ENCODE data around the gene LCLAT1. TPM values are rescaled to one million over a fixed set of nuclear protein-coding genes. Genes with fewer than 3 reads are reported as not detected.

The LCLAT1 gene
- polyA plus RNA-seq, 4 donors: 1.6 to 18.3 (median 7.1) TPM

- H3K27me3 ChIP-seq (ENCODE audit: control insufficient read depth in 3 of 3, insufficient read depth in 3 of 3, low read length in 3 of 3): no peaks in the 10 kb centered on the region
- FAIRE-seq: no peak
- no peaks in the 10 kb centered on the region for H3K9me3 ChIP-seq (ENCODE audit: control insufficient read depth in 2 of 2, insufficient read depth in 1 of 2, low read depth in 1 of 2, low read length in 1 of 2)
- DNase-seq: no peak
- no peak overlapping the region for H3K27ac ChIP-seq (ENCODE audit: low read depth in 1 of 3, low read length in 2 of 3)
- H3K36me3 ChIP-seq (ENCODE audit: control insufficient read depth in 3 of 3, insufficient read depth in 2 of 3, low read depth in 1 of 3, low read length in 3 of 3): no peaks in the 10 kb centered on the region
- no peak overlapping the region for H3K4me3 ChIP-seq (ENCODE audit: low read depth in 1 of 3, low read length in 3 of 3)
- WGBS, 3 donors: 76 to 80% (median 76%) methylated on average over 6 of the region's 6 CpGs
- no peaks in the 10 kb centered on the region for H3K4me1 ChIP-seq (ENCODE audit: control insufficient read depth in 3 of 3, insufficient read depth in 2 of 3, low read depth in 1 of 3, low read length in 2 of 3)
Observed at GRCh38 chr2:30689496-30690125, 242.6 kb downstream of the LCLAT1 start.

- Histone ChIP-seq H3K27ac (ENCODE audit: low read depth in 1 of 3, low read length in 2 of 3) (no peak overlapping the region), H3K4me3 (ENCODE audit: low read depth in 1 of 3, low read length in 3 of 3) (no peak overlapping the region), H3K27me3 (ENCODE audit: control insufficient read depth in 3 of 3, insufficient read depth in 3 of 3, low read length in 3 of 3) (no peaks in the 10 kb centered on the region), H3K36me3 (ENCODE audit: control insufficient read depth in 3 of 3, insufficient read depth in 2 of 3, low read depth in 1 of 3, low read length in 3 of 3) (no peaks in the 10 kb centered on the region), H3K4me1 (ENCODE audit: control insufficient read depth in 3 of 3, insufficient read depth in 2 of 3, low read depth in 1 of 3, low read length in 2 of 3) (no peaks in the 10 kb centered on the region), H3K9me3 (ENCODE audit: control insufficient read depth in 2 of 2, insufficient read depth in 1 of 2, low read depth in 1 of 2, low read length in 1 of 2) (no peaks in the 10 kb centered on the region)
- DNase-seq (no peak), FAIRE-seq (no peak)
- WGBS, 3 donors: 78 to 91% (median 90%) methylated on average over 5 of the region's 5 CpGs
Observed at GRCh38 chr2:30690126-30690561, 243.1 kb downstream of the LCLAT1 start.

GRCh38 chr2:30691091-30691947, 244.3 kb downstream of the LCLAT1 start:
- no peak overlapping the region for H3K27ac ChIP-seq (ENCODE audit: low read depth in 1 of 3, low read length in 2 of 3)
- H3K9me3 ChIP-seq (ENCODE audit: control insufficient read depth in 2 of 2, insufficient read depth in 1 of 2, low read depth in 1 of 2, low read length in 1 of 2): no peaks in the 10 kb centered on the region
- no peak overlapping the region for H3K4me3 ChIP-seq (ENCODE audit: low read depth in 1 of 3, low read length in 3 of 3)
- DNase-seq (no peak), FAIRE-seq (no peak)
- no peaks in the 10 kb centered on the region for H3K4me1 ChIP-seq (ENCODE audit: control insufficient read depth in 3 of 3, insufficient read depth in 2 of 3, low read depth in 1 of 3, low read length in 2 of 3)
- H3K36me3 ChIP-seq (ENCODE audit: control insufficient read depth in 3 of 3, insufficient read depth in 2 of 3, low read depth in 1 of 3, low read length in 3 of 3): no peaks in the 10 kb centered on the region
- no peaks in the 10 kb centered on the region for H3K27me3 ChIP-seq (ENCODE audit: control insufficient read depth in 3 of 3, insufficient read depth in 3 of 3, low read length in 3 of 3)
- WGBS, 3 donors: 87 to 89% (median 88%) methylated on average over 7 of the region's 7 CpGs

GRCh38 chr2:30691948-30692828, 245.1 kb downstream of the LCLAT1 start:
- FAIRE-seq: no peak
- Histone ChIP-seq H3K27ac (ENCODE audit: low read depth in 1 of 3, low read length in 2 of 3) (no peak overlapping the region), H3K9me3 (ENCODE audit: control insufficient read depth in 2 of 2, insufficient read depth in 1 of 2, low read depth in 1 of 2, low read length in 1 of 2) (no peaks in the 10 kb centered on the region), H3K36me3 (ENCODE audit: control insufficient read depth in 3 of 3, insufficient read depth in 2 of 3, low read depth in 1 of 3, low read length in 3 of 3) (no peaks in the 10 kb centered on the region), H3K27me3 (ENCODE audit: control insufficient read depth in 3 of 3, insufficient read depth in 3 of 3, low read length in 3 of 3) (no peaks in the 10 kb centered on the region), H3K4me1 (ENCODE audit: control insufficient read depth in 3 of 3, insufficient read depth in 2 of 3, low read depth in 1 of 3, low read length in 2 of 3) (no peaks in the 10 kb centered on the region), H3K4me3 (ENCODE audit: low read depth in 1 of 3, low read length in 3 of 3) (no peak overlapping the region)
- 84 to 90% (median 88%) methylated on average over 16 of the region's 16 CpGs for WGBS, 3 donors
- DNase-seq: no peak

GRCh38 chr2:30692829-30693275, 245.8 kb downstream of the LCLAT1 start:
- Histone ChIP-seq H3K9me3 (ENCODE audit: control insufficient read depth in 2 of 2, insufficient read depth in 1 of 2, low read depth in 1 of 2, low read length in 1 of 2) (peaks cover 0 to 3% of the 10 kb centered on the region in 2 donors), H3K36me3 (ENCODE audit: control insufficient read depth in 3 of 3, insufficient read depth in 2 of 3, low read depth in 1 of 3, low read length in 3 of 3) (no peaks in the 10 kb centered on the region), H3K27me3 (ENCODE audit: control insufficient read depth in 3 of 3, insufficient read depth in 3 of 3, low read length in 3 of 3) (no peaks in the 10 kb centered on the region), H3K27ac (ENCODE audit: low read depth in 1 of 3, low read length in 2 of 3) (no peak overlapping the region), H3K4me1 (ENCODE audit: control insufficient read depth in 3 of 3, insufficient read depth in 2 of 3, low read depth in 1 of 3, low read length in 2 of 3) (no peaks in the 10 kb centered on the region), H3K4me3 (ENCODE audit: low read depth in 1 of 3, low read length in 3 of 3) (no peak overlapping the region)
- no peak for DNase-seq
- FAIRE-seq: no peak
- WGBS, 3 donors: 84 to 93% (median 85%) methylated on average over 7 of the region's 7 CpGs

Other genes with a start within 250 kb of the LCLAT1 start
- 10 to 100 TPM in 3 of 4 donors, 1 to 10 TPM in 1; 3.8 to 17.6 (median 12.0) TPM for gene LBH, start 215.7 kb upstream of the LCLAT1 start, polyA plus RNA-seq